ENCODE results near the gene ADPRM.
A peak's percentile ranks its signal among the peaks of the same experiment; 100 is the strongest.

Gene ADPRM

DNA sequence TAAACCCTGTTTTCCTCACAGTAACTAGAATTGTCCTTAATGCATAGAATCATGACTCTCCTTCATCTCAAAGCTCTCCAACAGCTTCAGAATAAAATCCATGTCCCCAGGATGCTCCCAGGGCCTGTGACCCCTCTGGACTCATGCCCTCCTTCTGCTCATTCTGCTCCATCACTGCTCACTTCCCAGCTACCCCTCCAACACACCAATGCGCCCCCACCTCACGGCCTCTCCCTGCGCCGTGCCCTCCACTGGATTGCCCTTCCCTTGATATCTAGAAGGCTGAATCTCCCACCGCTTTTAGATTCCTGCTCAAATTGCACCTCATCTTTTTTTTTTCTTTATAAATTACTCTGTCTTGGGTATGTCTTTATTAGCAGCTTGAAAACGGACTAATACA, 45.0 kb downstream of the ADPRM start:
- no peak for DNase-seq

DNA sequence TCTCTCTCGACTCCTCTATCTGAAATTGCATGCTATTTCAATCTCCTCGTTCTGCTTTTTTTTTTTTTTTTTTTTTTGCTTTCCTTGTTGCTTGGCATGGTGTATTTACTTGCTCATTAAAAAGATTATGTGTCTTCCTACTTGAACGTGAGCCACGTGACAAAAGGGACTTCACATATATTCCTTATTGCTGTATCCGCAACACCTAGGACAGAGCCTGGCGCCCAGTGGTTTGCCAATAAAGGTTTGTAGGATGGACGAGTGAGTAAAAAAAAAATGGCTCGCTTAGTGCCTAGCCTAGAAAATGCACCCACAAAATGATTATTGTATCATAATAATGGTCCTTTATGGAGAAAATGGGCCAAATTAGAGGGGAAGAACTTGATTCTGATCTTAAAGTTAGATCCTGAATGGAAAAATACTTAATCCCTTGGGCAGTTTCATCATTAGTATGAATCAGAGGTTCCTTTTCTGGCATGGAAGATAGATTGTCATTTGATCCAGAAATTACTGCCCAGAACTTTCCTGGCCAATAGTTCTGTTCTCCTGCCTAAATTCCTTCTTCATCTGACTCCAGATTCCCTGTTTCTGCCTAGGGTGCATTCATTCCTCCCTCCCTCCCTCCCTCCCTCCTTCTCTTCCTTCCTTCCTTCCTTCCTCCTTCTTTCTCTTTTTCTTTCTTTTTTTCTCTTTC, 46.1 kb downstream of the ADPRM start:
- no peak for DNase-seq

DNA sequence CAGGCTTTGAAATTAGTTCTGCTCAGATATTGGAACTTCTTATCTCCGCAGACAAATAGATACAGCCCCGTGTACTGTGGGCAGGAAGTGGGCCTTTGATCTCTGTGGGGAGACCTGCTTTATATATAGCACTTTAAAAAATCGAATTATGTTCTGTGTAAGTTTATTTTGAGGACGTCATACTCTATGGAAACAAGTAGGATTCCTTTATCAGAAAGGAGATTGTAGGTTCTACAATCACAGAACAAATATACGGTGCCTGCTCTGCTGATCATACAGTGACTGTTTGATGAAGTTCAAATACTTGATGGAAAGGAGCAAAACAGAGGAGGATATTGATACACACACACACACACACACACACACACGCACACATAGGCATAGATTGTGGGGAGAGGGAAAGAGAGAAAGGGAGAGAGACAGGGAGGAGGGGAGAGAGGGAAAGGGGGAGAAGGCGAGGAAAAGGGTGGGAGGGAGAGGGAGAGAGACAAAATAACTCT, 47.2 kb downstream of the ADPRM start:
- DNase-seq, result no peak

DNA sequence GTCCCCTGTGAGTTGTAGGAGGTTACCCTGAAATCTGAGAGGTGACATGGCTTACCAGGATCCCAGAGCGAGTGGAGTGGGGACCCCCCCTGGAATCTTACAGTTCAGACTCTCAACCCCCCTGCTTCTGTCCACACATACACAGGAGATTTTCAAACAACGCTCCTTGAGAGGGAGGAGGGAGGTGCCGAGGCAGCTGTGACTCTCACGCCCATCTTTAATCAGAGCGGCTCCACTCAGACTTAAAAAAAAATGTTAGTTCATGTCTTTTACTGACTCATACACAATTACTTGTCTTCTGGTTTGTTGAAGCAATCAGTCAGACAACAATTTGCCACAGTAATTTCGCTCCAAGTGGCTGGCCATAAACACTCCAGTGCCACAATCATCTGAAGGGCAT, 47.8 kb downstream of the ADPRM start:
- DNase-seq, result no peak

DNA sequence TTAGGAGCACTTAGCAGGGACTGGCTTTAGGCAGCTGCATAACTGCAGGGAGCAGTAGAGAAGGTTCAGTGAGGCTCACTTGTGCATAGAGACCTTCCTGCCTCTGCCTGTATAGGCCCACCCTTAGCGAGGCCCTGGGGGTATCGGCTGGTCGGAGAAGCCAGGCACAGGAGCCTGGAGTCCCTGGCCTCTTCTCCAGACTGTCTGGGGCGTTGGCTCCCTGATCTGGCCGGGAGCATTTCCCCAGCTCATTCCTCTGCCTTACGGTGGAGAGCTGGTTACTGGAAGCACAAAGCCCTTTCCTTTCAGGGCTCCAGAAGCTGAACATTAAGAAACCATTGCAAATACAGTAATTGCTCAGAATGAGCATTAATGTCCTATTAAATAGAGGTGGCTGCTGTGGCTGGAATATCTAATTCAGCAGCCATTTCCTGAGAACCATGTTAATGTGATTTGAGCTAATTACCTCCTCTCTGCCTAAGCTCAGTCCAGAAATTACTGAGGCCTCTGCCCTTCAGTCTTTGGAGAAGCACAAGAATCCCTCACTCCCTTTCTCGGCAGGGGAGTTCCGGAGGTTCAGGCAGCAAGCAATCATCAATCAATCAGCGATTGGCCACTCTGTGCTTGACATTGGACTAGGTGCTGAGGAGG, 51.3 kb downstream of the ADPRM start:
- DNase-seq, result no peak

DNA sequence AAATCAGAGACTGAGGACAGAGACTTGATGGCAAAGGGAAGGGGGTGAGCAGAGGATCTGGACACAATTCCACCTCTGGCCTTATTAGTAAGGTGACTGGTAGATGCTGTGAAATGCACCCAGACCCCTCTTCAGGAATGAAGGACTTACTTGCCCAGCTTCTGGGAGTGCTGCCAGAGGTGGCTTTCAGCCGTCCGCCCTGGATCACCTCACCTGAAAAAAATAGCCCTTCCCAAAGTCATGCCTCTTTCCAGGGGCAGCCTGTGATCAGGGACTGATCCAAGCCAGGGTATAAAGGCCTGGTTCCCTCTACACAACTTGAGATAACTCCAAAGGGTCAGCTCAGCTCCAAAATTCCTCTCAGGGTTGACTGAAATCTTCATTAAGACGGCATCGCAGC, 52.8 kb downstream of the ADPRM start:
- no peak for DNase-seq

DNA sequence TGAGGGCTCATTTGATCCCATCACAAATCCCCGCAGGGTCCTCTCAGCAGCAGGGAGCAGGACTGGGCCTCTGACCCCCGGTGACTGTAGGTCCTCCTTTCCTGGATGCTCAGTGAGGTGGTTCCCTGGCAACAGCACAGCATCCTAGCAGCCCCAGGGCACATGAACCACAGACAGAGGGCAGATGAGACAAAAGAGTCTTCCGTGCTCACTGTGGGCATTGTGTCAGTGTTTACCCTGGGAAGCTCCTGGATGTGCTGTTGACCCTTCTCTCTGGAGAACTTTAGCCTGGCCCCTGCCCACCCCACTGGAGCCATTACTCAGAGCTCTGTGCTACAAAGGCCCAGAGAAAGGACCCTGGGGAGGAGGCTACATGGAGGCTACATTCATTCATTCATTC, 54.2 kb downstream of the ADPRM start:
- DNase-seq, result no peak

DNA sequence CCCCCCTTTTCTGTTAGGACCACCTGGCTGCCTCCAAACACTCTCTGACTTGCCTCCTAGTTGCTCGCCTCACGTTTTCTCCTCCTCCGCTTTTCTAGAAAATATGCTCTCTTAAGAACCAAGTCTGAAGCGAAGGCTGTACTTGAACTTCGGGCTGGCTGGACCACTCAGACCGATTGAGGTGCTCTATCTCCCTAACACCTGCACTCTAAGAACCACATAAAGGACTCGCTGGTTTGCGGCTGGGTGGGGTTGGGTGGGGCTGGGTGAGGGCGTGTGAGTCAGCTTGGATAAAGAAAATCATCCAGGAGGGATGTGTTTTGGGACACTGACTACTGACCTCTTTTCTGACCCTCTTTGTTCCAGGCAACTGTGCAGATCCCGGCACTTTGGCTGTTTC, 55.3 kb downstream of the ADPRM start:
- DNase-seq, result no peak

DNA sequence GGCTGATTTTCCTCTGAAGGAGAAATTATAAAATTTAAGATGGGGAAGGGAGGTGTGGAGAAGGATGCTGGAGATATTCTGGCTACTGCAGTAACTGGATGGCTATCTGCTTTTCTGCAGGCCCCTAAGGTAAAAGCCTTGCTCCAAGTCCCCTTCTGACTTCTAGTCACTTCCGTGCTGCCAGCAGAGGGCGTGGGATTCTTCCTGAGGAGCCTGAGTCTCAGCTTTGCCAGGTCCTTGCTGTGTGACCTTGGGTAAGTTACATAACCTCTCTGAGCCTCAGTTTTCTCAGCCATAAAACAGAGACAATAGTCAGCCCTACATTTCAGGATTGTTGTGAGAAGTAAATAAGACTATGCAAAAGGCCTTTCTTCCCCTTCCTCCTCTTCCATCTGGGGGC, 56.7 kb downstream of the ADPRM start:
- DNase-seq, result peak in 1 of 2 experiments; percentile 14

DNA sequence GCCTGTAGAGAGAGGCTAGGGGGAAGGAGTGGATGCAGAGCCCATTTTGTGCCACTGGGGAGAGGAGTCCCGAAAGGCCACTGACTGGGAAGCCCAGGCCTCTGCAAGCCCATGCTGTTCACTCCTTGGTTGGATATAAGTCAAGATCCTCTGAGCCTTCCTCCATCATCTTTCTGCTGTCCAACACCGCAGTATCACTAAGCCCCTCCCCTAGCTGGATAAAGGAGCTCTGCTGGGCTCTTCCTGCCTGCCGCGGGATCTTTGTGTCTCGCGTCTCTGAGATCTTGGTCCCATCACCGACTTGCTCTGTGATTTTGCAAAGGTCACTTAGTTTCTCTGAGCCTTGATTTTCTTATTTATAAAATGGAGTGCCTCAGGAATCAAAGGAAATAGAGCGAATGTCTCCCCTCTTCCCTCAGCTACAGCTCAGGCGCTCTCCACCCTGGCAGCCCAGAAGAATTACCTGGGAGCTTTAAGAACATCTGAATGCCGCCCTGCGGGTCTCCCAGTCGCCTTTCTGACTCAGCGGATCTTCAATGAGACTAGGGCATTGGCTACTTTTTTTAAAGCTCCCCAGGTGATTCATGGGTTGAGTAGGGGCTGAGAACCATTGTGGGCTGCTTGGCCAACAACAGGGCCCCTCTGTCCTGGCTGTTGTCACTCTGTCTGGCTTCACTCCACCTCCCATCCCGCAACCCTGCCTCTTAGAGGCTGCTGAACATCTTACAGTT, 57.6 kb downstream of the ADPRM start:
- no peak for DNase-seq

DNA sequence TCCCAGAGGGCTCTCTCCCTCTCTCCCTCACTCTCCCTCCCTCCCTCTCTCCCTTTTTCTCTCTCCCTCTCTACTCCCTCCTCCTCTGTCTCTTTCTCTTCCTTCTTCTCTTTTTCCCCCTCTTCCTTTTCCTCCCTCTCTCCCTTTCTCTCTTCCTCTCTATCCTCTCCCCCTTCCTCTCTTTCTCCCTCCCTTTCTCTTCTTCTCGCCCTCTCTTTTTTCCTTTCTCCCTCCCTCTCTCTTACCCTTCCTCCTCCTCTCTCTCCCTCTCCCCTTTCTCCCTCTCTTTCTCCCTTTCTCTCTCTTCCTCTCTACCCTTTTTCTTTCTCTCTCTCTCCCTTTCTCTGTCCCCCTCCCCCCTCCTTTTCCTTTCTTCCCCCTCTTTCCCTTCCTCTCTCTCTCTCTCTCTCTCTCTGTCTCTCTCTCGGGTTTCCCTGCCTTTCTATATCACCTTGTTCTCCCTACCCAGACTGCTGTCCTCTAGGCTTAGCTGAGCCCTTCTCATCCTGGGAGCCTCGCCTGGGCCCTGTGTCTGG, 58.3 kb downstream of the ADPRM start:
- DNase-seq, result no peak

DNA sequence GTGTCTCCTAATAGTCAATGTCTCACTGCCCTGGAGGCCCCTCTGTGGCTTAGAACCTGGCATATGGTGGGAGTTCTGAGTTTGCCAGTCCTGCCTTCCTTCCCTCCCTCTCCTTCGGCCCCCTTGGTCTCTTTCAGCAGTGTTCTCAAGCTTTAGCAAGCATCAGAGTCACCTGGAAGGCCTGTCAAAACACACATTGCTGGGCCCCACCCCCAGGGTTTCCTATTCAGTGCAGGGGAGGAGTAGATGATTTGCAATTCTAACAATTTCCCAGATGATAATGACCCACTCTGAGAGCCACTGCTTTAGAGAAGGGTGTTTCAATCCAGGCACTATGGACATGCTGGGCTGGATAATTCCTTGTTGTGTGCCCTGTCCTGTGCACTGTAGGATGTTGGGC, 58.8 kb downstream of the ADPRM start:
- no peak for DNase-seq

DNA sequence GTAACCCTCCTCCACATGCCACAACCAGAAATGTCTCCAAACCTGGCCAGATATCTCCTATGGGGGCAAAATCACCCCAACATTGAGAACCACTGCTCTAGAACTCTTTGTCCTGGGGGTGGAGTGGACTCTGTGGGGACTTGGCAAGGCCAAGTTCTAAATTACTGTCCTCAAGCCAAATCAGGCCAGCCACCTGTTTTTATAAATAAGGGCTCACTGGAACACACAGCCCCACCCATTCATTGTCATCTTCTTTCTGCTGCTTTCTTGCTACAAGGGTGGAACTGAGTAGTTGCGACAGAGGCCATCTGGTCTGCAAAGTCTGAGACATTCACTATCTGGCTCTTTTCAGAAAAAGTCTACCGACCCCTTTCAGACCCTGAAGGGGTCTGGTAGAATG, 59.2 kb downstream of the ADPRM start:
- DNase-seq, result no peak

DNA sequence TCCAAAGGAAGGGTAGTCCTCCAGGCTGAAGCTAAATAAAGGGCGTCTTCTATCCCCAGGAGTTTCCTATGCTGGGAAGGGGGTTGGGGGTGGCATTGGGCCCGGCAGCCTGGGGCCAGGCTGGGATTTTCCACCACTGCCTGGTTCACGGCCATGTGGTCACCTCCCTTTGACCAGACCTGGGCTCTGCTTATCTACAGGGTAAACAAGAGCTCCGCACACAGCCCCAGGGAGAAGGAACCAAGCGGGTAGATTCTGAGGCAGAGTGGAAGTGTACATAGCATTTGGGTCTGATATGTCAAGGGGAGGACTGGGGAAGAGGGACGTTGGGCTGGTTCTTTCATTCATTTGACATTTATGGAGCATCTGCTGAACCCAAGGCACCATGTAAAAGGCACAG, 59.7 kb downstream of the ADPRM start:
- DNase-seq, result no peak

DNA sequence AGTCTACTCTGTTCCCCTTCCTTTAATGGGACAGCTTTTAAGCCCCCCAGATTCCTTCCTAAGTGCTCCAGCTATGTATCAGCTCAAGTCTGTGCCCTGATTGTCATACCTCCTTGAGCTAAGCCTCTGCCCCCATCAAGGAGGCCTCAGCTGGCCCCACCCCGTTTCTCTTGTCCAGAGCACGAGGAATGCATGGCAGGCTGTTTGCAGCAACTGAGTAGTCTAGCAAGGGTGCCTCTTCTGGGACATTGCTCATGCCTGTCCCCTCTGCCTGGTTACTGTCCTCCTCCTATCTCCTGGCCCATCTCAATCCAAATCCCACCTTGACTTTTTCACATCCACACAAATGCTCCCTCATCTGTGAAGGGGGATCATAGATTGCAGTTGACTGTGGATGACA, 60.3 kb downstream of the ADPRM start:
- DNase-seq, result no peak

DNA sequence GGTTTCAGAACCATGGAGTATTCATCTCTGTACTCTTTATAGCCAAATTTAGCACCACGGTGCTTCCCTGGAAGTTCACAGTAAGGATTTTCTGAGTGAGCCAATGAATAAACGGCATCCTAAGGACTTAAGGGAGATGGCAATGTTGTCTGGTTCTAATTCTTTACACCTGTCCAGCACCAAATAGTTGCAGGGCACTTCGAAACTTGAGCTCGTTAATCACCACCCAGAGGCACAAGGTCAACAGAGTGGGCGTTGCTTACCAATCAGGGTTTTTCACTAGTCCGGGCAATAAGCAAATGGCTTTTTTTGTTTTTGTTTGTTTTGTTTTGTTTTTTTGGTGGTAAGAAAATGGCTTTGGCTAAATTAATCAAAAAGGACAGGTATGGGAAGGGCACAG, 60.7 kb downstream of the ADPRM start:
- DNase-seq, result no peak

Data from SW 1271 (cell line).